Gastrocnemius medialis (tissue), 4 donors: ENCODE measurements around the gene ERC1.

Experiments used
- CTCF ChIP-seq, 5 experiments: fragments of 450-650 bp in 3 of 5; fragments of 200-600 bp in 2 of 5; sonication (generic) in 2 of 5; IDR thresholded peaks in 4 of 5; conservative IDR thresholded peaks in 1 of 5; 1 replicate in 4 of 5; 2 replicates in 1 of 5; pipeline ENCODE4 v1.5.1; 2016 to 2019; ENCODE audit warnings: antibody characterized with exemption in 5 of 5, mild to moderate bottlenecking in 3 of 5, moderate library complexity in 3 of 5
- POLR2A ChIP-seq, 2 donors: fragments of 450-650 bp; IDR thresholded peaks; one replicate each; pipeline ENCODE4 v1.6.1; 2017; ENCODE audit warnings: antibody characterized with exemption in 2 of 2, mild to moderate bottlenecking in 2 of 2, moderate library complexity in 2 of 2

- TF ChIP-seq CTCF (IDR thresholded peaks at IDR 0.05 in 4 of 5, conservative IDR thresholded peaks at IDR 0.05 in 1 of 5): no peak
- TF ChIP-seq POLR2A (IDR thresholded peaks at IDR 0.05): no peak
Observed at GRCh38 chr12:1287446-1287975, 296.5 kb downstream of the ERC1 start.
